Measurements from ENCODE around the gene SH2B2.

The SH2B2 gene

GRCh38 chr7:102266541-102266940 is 20.1 kb upstream of the SH2B2 start:
- TF ChIP-seq ZFX (IDR thresholded peaks at IDR 0.05) = no peak
- no peak for TF ChIP-seq CTCF (conservative IDR thresholded peaks at IDR 0.05)
- H3K27ac ChIP-seq = no peak overlapping the region

DNA sequence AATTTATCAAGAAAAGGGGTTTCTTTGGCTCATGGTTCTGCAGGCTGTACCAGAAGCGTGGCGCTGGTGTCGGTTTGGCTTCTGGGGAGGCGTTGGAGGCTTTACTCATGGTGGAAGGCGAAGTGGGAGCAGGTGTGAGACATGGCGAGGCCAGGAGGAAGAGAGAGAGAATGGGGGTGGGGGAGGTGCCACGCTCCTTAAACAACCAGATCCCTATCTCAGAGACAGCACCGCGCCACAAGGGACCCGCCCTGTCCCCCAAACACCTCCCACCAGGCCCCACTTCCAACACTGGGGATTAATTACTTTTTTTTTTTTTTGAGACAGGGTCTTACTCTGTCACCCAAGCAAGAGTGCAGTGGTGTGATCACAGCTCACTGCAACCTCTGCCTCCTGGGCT is 18.0 kb upstream of the SH2B2 start:
- no peak overlapping the region for H3K27ac ChIP-seq
- TF ChIP-seq ZFX (IDR thresholded peaks at IDR 0.05) (no peak), CTCF (conservative IDR thresholded peaks at IDR 0.05) (no peak)

GRCh38 chr7:102270178-102270887 is 16.3 kb upstream of the SH2B2 start:
- TF ChIP-seq CTCF (conservative IDR thresholded peaks at IDR 0.05) (no peak), ZFX (IDR thresholded peaks at IDR 0.05) (no peak)
- no peak overlapping the region for H3K27ac ChIP-seq

DNA sequence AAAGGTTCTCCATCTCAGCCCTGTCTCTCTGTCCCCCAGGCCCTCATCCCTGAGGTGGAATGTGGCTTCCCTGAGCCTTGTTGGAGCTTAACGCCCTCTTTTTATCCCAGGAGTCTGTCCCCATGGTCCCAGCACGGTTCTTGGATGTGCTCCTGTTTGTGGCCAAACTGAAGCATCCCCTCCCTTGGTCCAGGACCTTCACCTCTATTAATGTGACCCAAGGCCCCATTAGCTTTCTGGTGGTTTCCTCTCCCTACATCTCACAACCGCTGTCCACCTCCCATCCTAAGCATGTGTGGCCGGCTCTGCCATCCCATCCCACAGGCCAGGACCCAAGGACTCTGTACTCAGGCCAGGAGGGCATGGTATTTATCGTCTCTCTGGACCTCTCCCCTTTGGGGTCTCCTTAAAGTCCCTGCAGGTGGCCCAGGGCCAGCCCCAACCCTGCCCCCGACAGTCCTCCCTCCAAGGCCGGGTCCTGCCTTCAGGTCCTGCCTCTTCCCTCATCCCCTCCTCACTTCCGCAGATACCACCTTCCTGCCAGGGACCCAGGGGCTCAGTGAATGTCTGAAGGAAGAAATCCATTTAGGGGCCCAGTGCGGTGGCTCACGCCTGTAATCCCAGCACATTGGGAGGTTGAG is 15.4 kb upstream of the SH2B2 start:
- TF ChIP-seq ZFX (IDR thresholded peaks at IDR 0.05) (no peak), CTCF (conservative IDR thresholded peaks at IDR 0.05) (no peak)
- H3K27ac ChIP-seq = no peak overlapping the region

- no peak overlapping the region for H3K27ac ChIP-seq
- peak; percentile 97 for TF ChIP-seq CTCF (conservative IDR thresholded peaks at IDR 0.05)
- TF ChIP-seq ZFX (IDR thresholded peaks at IDR 0.05) = no peak
Observed at GRCh38 chr7:102272075-102272916, 14.4 kb upstream of the SH2B2 start.

DNA sequence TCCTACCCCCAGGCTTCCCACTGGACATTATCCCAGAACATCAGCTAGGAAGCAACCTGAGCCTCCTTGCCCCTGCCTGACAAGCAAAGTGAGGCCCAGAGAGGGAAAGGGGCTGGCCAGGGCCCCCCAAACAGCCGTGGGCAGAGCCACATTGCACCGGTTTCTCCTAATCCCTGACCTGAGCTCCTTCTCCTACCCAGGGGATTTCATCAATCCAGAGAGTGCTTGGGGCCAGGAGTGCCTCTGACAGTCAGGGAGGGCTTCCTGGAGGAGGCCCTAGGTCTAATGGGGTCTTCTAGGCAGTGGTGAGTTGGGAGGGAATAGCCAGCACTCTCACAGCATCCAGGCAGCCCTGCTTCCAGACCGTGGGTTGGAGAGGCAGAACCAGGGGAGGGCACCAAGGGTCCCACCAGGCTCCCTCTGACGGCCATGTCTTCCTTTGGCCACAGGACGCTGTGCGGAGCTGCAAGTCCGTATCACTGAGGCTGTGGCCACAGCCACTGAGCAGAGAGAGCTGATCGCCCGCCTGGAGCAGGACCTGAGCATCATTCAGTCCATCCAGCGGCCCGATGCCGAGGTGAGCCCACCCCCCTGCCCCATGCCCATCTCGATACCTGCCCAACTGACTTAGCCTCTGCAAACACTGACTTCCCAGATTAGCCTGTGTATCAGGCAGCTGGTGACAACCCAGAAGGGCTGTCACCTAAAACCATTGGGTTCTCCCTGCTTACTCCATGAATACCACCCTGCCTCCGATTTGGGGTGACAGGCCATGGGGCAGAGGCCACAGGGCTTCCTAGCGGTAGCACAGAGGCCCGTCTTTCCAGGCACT is 13.5 kb upstream of the SH2B2 start:
- TF ChIP-seq CTCF (conservative IDR thresholded peaks at IDR 0.05) (no peak), ZFX (IDR thresholded peaks at IDR 0.05) (no peak)
- H3K27ac ChIP-seq = no peak overlapping the region

Measured in C4-2B (cell line).